Neuron (in vitro differentiated cells): ENCODE data around the gene SMOC1.

Source experiments
- H2AFZ ChIP-seq: one replicate; pipeline ENCODE4 v1.6.1; 2013; ENCODE audit warnings: low read depth, mild to moderate bottlenecking, inconsistent platforms, low read length, moderate library complexity
- H3K27me3 ChIP-seq: one replicate; pipeline ENCODE4 v1.6.1; 2013; ENCODE audit warnings: low read length; ENCODE audit not compliant: insufficient read depth
- H3K36me3 ChIP-seq: one replicate; pipeline ENCODE4 v1.6.1; 2013; ENCODE audit warnings: low read length; ENCODE audit not compliant: insufficient read depth
- H3K4me1 ChIP-seq: one replicate; pipeline ENCODE4 v1.6.1; 2013; ENCODE audit warnings: low read length; ENCODE audit not compliant: insufficient read depth
- H3K4me3 ChIP-seq: 2 replicates; pipeline ENCODE4 v1.5.1; 2013; ENCODE audit warnings: mild to moderate bottlenecking, low read length, moderate library complexity
- H3K9me3 ChIP-seq: one replicate; pipeline ENCODE4 v1.6.1; 2013; ENCODE audit warnings: low read length

Gene SMOC1

GRCh38 chr14:69917287-69917686 is 38.1 kb downstream of the SMOC1 start:
- Histone ChIP-seq H3K4me1 (peaks cover 2% of the 10 kb centered on the region), H3K36me3 (peaks cover 10% of the 10 kb centered on the region), H3K9me3 (no peaks in the 10 kb centered on the region), H2AFZ (no peak overlapping the region), H3K27me3 (no peaks in the 10 kb centered on the region), H3K4me3 (no peak overlapping the region)

DNA sequence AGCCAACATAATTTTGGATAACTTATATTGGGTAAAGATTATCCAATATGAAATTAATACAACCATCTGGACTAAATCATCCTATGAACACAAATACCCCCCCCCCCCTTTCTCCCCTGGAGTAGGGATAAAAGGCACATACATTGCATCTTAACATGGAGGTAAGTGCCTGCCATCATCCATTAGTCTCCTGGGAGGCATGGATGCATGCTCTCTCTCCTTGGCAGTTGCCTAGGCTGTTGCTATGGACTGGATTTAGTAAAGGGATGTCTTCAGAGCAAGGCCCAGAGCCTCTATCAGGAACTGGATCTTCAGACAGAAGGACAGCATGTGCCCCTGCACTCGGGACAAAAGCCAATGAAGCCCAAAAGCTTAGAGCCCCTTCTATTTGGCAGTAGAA is 40.6 kb downstream of the SMOC1 start:
- H3K36me3 ChIP-seq, result peaks cover 21% of the 10 kb centered on the region
- H3K4me1 ChIP-seq, result peaks cover 2% of the 10 kb centered on the region
- no peaks in the 10 kb centered on the region for H3K9me3 ChIP-seq
- no peak overlapping the region for H2AFZ ChIP-seq
- H3K4me3 ChIP-seq, result no peak overlapping the region
- H3K27me3 ChIP-seq, result no peaks in the 10 kb centered on the region

- Histone ChIP-seq H3K4me3 (no peak overlapping the region), H3K4me1 (peaks cover 2% of the 10 kb centered on the region), H3K27me3 (no peaks in the 10 kb centered on the region), H3K36me3 (peaks cover 21% of the 10 kb centered on the region), H2AFZ (no peak overlapping the region), H3K9me3 (no peaks in the 10 kb centered on the region)
These were observed 41.8 kb downstream of the SMOC1 start for GRCh38 chr14:69921052-69921451.

DNA sequence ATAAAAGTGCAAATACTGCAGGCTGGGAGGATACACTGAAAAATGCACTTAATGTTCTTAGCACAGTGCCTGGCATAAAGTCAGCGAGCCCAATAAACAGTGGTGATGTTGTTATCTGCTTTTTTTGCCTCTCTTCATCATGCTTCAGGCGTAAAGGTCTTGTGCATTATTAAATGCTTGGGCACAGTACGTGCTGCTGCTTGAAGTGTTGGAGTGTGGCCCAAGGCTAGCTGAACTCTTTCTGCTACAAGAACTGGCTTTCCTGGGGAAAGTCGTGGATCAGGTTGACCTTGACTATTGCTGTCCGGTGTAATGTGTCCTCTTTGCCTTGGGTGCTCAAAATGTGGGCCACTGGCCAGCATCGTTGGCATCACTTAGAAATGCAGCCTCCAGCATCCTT is 43.0 kb downstream of the SMOC1 start:
- no peaks in the 10 kb centered on the region for H3K9me3 ChIP-seq
- H3K4me1 ChIP-seq, result peaks cover 2% of the 10 kb centered on the region
- H3K27me3 ChIP-seq, result no peaks in the 10 kb centered on the region
- H3K4me3 ChIP-seq, result no peak overlapping the region
- no peak overlapping the region for H2AFZ ChIP-seq
- peaks cover 21% of the 10 kb centered on the region for H3K36me3 ChIP-seq

DNA sequence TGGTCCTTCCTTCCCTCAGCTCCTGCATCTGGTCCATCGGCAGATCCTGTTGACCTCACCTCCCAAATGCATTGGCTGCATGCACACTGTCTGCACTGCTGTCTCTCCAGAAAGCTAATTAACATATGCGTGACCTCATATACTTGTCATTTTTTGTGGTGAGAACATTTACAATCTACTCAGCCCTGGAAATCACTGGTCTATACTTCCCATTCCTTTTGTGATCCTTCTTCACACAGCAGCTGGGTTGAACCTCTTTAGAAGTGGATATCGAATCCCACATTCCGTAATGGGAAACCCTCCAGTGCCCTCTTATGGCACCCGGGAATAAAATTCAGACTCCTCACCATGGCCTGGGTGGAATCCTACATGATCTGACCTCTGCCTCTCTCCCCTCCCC is 45.0 kb downstream of the SMOC1 start:
- Histone ChIP-seq H3K4me1 (peaks cover 2% of the 10 kb centered on the region), H2AFZ (no peak overlapping the region), H3K4me3 (no peak overlapping the region), H3K9me3 (no peaks in the 10 kb centered on the region), H3K27me3 (no peaks in the 10 kb centered on the region), H3K36me3 (peaks cover 24% of the 10 kb centered on the region)

- H3K4me1 ChIP-seq, result peaks cover 15% of the 10 kb centered on the region
- H3K36me3 ChIP-seq, result peaks cover 11% of the 10 kb centered on the region
- H3K9me3 ChIP-seq, result no peaks in the 10 kb centered on the region
- no peaks in the 10 kb centered on the region for H3K27me3 ChIP-seq
- H2AFZ ChIP-seq, result no peak overlapping the region
- no peak overlapping the region for H3K4me3 ChIP-seq
These were observed 48.9 kb downstream of the SMOC1 start for GRCh38 chr14:69928111-69928523.

DNA sequence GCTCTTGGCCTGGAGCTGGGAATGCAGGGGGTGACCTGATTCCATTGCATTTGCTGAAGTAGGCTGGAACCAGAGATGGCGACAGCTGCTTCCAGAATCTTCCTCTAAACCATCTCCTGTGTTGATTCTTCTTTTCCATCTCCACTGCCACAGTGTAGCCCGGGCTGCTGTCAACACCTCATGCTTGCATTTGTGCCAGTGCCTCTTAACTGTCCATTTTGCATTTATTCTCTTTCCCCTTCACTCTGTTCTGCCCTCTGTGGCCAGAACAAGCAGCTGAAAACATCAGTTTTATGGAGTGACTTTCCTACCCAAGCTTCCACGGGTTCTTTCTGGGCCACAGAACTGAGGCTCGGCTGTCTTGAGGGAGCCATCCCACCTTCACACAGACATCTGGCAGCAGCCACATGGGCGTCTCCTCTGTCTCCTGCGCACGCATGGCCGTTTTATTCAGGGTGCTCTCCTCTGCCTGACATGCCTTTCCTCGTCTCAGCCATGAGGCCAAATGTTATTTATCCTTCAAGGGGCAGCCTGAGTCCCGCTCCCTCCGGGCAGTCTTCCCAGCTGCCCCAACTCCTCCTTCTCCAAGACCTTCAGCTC is 51.7 kb downstream of the SMOC1 start:
- H3K4me3 ChIP-seq, result no peak overlapping the region
- peaks cover 15% of the 10 kb centered on the region for H3K36me3 ChIP-seq
- H3K4me1 ChIP-seq, result peaks cover 15% of the 10 kb centered on the region
- H3K27me3 ChIP-seq, result no peaks in the 10 kb centered on the region
- no peak overlapping the region for H2AFZ ChIP-seq
- H3K9me3 ChIP-seq, result no peaks in the 10 kb centered on the region

DNA sequence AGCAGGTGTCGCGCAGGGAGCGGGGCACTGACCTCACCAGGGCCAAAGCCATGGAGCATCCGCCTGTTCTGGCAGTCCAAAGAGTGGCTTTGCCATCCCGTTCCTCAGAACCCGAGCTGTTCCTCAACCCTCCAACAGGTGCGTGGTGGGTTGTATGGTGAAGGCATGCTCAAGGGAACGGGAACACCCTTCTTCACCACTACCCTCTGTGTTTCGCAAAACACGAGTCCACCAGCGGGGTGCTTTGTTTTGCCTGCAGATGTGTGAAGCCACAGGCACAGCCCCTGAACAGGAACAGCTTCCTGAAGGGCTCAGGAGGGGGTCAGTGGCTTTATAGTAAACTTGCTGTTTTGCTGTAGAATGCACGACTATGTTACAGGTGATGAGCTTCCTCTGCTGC is 52.7 kb downstream of the SMOC1 start:
- Histone ChIP-seq H3K4me1 (peaks cover 15% of the 10 kb centered on the region), H3K36me3 (peaks cover 17% of the 10 kb centered on the region), H3K9me3 (no peaks in the 10 kb centered on the region), H3K4me3 (no peak overlapping the region), H3K27me3 (no peaks in the 10 kb centered on the region), H2AFZ (no peak overlapping the region)

DNA sequence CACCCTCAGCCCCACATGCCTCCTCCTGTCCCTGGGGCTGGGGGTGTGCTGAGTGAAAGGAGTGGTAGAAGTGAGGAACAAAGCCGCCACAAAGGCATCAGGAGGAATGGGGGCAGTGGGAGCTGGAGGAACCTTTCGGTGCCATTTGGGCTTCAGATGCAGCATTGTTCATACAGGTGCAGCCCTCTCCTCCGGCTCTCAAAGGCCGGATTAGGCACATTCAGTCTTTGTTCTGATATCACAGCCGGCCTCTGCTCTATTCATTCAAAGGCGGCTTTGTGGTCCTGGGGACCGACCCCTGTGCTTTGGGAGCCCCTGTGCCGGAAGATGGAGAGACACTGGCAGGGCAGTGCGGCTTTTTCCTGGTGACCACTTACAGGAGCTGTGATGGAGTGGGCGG is 53.2 kb downstream of the SMOC1 start:
- Histone ChIP-seq H2AFZ (no peak overlapping the region), H3K27me3 (no peaks in the 10 kb centered on the region), H3K4me3 (no peak overlapping the region), H3K36me3 (peaks cover 17% of the 10 kb centered on the region), H3K4me1 (peaks cover 15% of the 10 kb centered on the region), H3K9me3 (no peaks in the 10 kb centered on the region)

- no peak overlapping the region for H2AFZ ChIP-seq
- H3K27me3 ChIP-seq, result no peaks in the 10 kb centered on the region
- no peaks in the 10 kb centered on the region for H3K9me3 ChIP-seq
- H3K4me1 ChIP-seq, result peaks cover 15% of the 10 kb centered on the region
- peaks cover 20% of the 10 kb centered on the region for H3K36me3 ChIP-seq
- no peak overlapping the region for H3K4me3 ChIP-seq
These were observed 54.5 kb downstream of the SMOC1 start for GRCh38 chr14:69933623-69934275.

GRCh38 chr14:69937367-69938081 is 58.3 kb downstream of the SMOC1 start:
- Histone ChIP-seq H3K4me1 (peaks cover 5% of the 10 kb centered on the region), H2AFZ (no peak overlapping the region), H3K4me3 (no peak overlapping the region)

GRCh38 chr14:69938751-69939150 is 59.5 kb downstream of the SMOC1 start:
- Histone ChIP-seq H2AFZ (no peak overlapping the region), H3K9me3 (no peaks in the 10 kb centered on the region), H3K4me1 (peaks cover 8% of the 10 kb centered on the region), H3K4me3 (no peak overlapping the region), H3K27me3 (no peaks in the 10 kb centered on the region), H3K36me3 (peaks cover 18% of the 10 kb centered on the region)

More at GRCh38 chr14:69937367-69938081, 58.3 kb downstream of the SMOC1 start:
- H3K36me3 ChIP-seq, result peaks cover 18% of the 10 kb centered on the region
- H3K9me3 ChIP-seq, result no peaks in the 10 kb centered on the region
- H3K27me3 ChIP-seq, result no peaks in the 10 kb centered on the region
